ENCODE data around the gene ZNF774.

GRCh38 chr15:90381515-90381914 is 29.4 kb downstream of the ZNF774 start:
- TF ChIP-seq CTCF (IDR thresholded peaks at IDR 0.05) (no peak), POLR2A (IDR thresholded peaks at IDR 0.05) (no peak)
